ENCODE measurements around the gene PLEKHG4.

- no peak for TF ChIP-seq CTCF (IDR thresholded peaks at IDR 0.05)
- TF ChIP-seq POLR2A (IDR thresholded peaks at IDR 0.05): no peak
- TF ChIP-seq EP300 (IDR thresholded peaks at IDR 0.05): no peak
- TF ChIP-seq POLR2AphosphoS5 (IDR thresholded peaks at IDR 0.05): no peak
Observed at GRCh38 chr16:67286441-67287235, 7.3 kb downstream of the PLEKHG4 start.

Measured in gastroesophageal sphincter (tissue), 3 donors.